Endothelial cell of umbilical vein (primary cell): Measurements from ENCODE around the gene TNIK. TPM values are rescaled to one million over a fixed set of nuclear protein-coding genes. Genes with fewer than 3 reads are reported as not detected.

Source experiments
- BruUV-seq: library from RNA; stranded (reverse); fragments of 400-500 nt; replicated peaks from 2 replicates; lab custom pipeline; 2021; lab: Mats Ljungman, UMichigan
- CTCF ChIA-PET: fragments of 300-600, 350-600 bp; sonication (Branson Sonifier 250); formaldehyde crosslinking; loops from one replicate; lab custom pipeline; 2021; ENCODE audit warnings: antibody characterized with exemption, inconsistent platforms; lab: Charles Lee
- POLR2A ChIA-PET: fragments of 300-600, 350-600 bp; sonication (Branson Sonifier 250); formaldehyde crosslinking; loops from one replicate; lab custom pipeline; 2021; ENCODE audit warnings: antibody characterized with exemption, inconsistent platforms; lab: Charles Lee
- DNase-seq: peaks from one replicate; pipeline ENCODE4 v3.0.0-alpha.2; 2011; ENCODE audit warnings: low read depth, low spot score
- FAIRE-seq: peaks from 2 replicates; lab custom pipeline; 2011; peaks lifted over from hg19 to GRCh38; lab: Jason Lieb, UNC
- H2AFZ ChIP-seq: 2 replicates; pipeline ENCODE4 v1.6.0; 2012; ENCODE audit warnings: low read depth, low read length, control low read depth, inconsistent platforms
- H3K27ac ChIP-seq: 2 replicates; pipeline ENCODE4 v1.5.1; 2011; ENCODE audit warnings: low read depth, mild to moderate bottlenecking, control low read depth, low read length, moderate library complexity; ENCODE audit not compliant: insufficient read depth
- H3K27me3 ChIP-seq, 2 experiments: 2 replicates each; pipeline versions ENCODE4 v1.6.0 to v1.6.1; 2011; ENCODE audit warnings: low read length in 2 of 2, mixed read lengths in 1 of 2; ENCODE audit not compliant: control insufficient read depth in 2 of 2, insufficient read depth in 2 of 2
- H3K36me3 ChIP-seq, 2 experiments: 2 replicates in 1 of 2; 3 replicates in 1 of 2; pipeline ENCODE4 v1.5.1; 2011; ENCODE audit warnings: low read length in 2 of 2, mild to moderate bottlenecking in 1 of 2, moderate library complexity in 1 of 2; ENCODE audit not compliant: control insufficient read depth in 2 of 2, insufficient read depth in 2 of 2; ENCODE audit errors: extremely low read depth in 1 of 2
- H3K4me1 ChIP-seq: 3 replicates; pipeline ENCODE4 v1.5.1; 2011; ENCODE audit warnings: mild to moderate bottlenecking, low read length; ENCODE audit not compliant: control insufficient read depth, insufficient read depth; ENCODE audit errors: extremely low read depth
- H3K4me2 ChIP-seq: 2 replicates; pipeline ENCODE4 v1.6.1; 2011; ENCODE audit warnings: low read length, control low read depth, mixed read lengths; ENCODE audit not compliant: insufficient read depth
- H3K4me3 ChIP-seq, 3 experiments: fragments of 200-600 bp in 1 of 3; sonication (generic), shearing (Covaris generic) in 1 of 3; replicated peaks in 1 of 3; 2 replicates each; pipeline ENCODE4 v1.5.1; 2011 to 2016; ENCODE audit warnings: control low read depth in 3 of 3, low read length in 3 of 3, mild to moderate bottlenecking in 2 of 3, inconsistent platforms in 1 of 3, low read depth in 1 of 3, moderate library complexity in 1 of 3; ENCODE audit not compliant: insufficient read depth in 1 of 3
- H3K79me2 ChIP-seq: 2 replicates; pipeline ENCODE4 v1.6.0; 2012; ENCODE audit warnings: low read length, inconsistent platforms; ENCODE audit not compliant: control insufficient read depth, insufficient read depth
- H3K9ac ChIP-seq: replicated peaks from 2 replicates; pipeline ENCODE3; 2011; ENCODE audit warnings: low read length, control low read depth; ENCODE audit not compliant: insufficient read depth; ENCODE audit errors: extremely low read depth
- H3K9me1 ChIP-seq: replicated peaks from 3 replicates; pipeline ENCODE4 v1.6.0; 2011; ENCODE audit warnings: mild to moderate bottlenecking, low read length; ENCODE audit not compliant: control insufficient read depth, insufficient read depth; ENCODE audit errors: extremely low read depth
- H3K9me3 ChIP-seq: replicated peaks from 2 replicates; pipeline ENCODE4 v1.5.1; 2012; ENCODE audit warnings: low read length, inconsistent platforms; ENCODE audit not compliant: control insufficient read depth, insufficient read depth
- H4K20me1 ChIP-seq: replicated peaks from 2 replicates; pipeline ENCODE3; 2011; ENCODE audit warnings: mild to moderate bottlenecking, low read length; ENCODE audit not compliant: control insufficient read depth, insufficient read depth; ENCODE audit errors: extremely low read depth
- FOS ChIP-seq: IDR thresholded peaks from 2 replicates; pipeline ENCODE4 v1.6.1; 2011; ENCODE audit warnings: mild to moderate bottlenecking, low read length, moderate library complexity, borderline replicate concordance; ENCODE audit not compliant: insufficient read depth
- JUN ChIP-seq: IDR thresholded peaks from 2 replicates; pipeline ENCODE4 v1.6.1; 2011; ENCODE audit warnings: borderline replicate concordance, low read depth; ENCODE audit not compliant: insufficient read length, insufficient read depth
- MYC ChIP-seq: IDR thresholded peaks from one replicate; pipeline ENCODE4 v1.6.1; 2011; ENCODE audit warnings: mild to moderate bottlenecking, low read depth, low read length
- POLR2A ChIP-seq: IDR thresholded peaks from 2 replicates; pipeline ENCODE4 v1.6.1; 2012; ENCODE audit warnings: low read depth, mild to moderate bottlenecking, control low read depth, low read length
- POLR2AphosphoS5 ChIP-seq: IDR thresholded peaks from 2 replicates; pipeline ENCODE4 v1.6.1; 2012; ENCODE audit warnings: low read depth, mild to moderate bottlenecking, control low read depth, low read length, moderate library complexity; ENCODE audit not compliant: insufficient read depth
- dilution Hi-C: fragments of 300-500 bp; cut with MboI; formaldehyde crosslinking; loops from one replicate; pipeline ENCODE4 v1.15.0; 2019; ENCODE audit warnings: low sequenced_read_pairs; ENCODE audit not compliant: extremely low pct_ligation_motif_present
- intact Hi-C: fragments of 100-400 bp; cut with micrococcal nuclease; formaldehyde crosslinking; loops from one replicate; pipeline ENCODE4 v1.10.0; 2022
- polyA plus RNA-seq, 4 experiments: library from polyadenylated mRNA; depleted of rRNA in 3 of 4; stranded (reverse) in 3 of 4; unstranded in 1 of 4; fragments of >200 nt; gene quantifications; 2 replicates each; pipeline versions ENCODE4 v1.2.1 to v1.2.3, GENCODE V29; 2011 to 2012; ENCODE audit warnings: missing spikeins in 1 of 4
- total RNA-seq: library from RNA; stranded (reverse); gene quantifications from 2 replicates; pipeline ENCODE4 v1.2.3, GENCODE V29; 2021
- TF ChIP-seq, protein P1 (sequence below): IDR thresholded peaks from 2 replicates; pipeline ENCODE4 v1.6.1; 2011; ENCODE audit not compliant: insufficient read depth, insufficient read length
- TF ChIP-seq, protein P2 (sequence below), 2 donors: IDR thresholded peaks; 1 replicate in 1 of 2; 2 replicates in 1 of 2; pipeline ENCODE4 v1.5.1; 2011; ENCODE audit warnings: low read length in 2 of 2, mild to moderate bottlenecking in 2 of 2, moderate library complexity in 2 of 2, control low read depth in 1 of 2, inconsistent platforms in 1 of 2, low read depth in 1 of 2; ENCODE audit not compliant: insufficient read depth in 1 of 2; ENCODE audit errors: extremely low read depth in 1 of 2

Gene TNIK
- total and polyA plus RNA-seq, 2 donors (not counting 3 experiments of a cell fraction or from before 2014, with no cell fraction given): 10.9 to 39.7 TPM

GRCh38 chr3:171362575-171362974 is 97.6 kb downstream of the TNIK start:
- no peaks in the 10 kb centered on the region for H3K36me3 ChIP-seq
- H3K4me2 ChIP-seq: no peak overlapping the region
- ChIA-PET POLR2A (no interaction called here), CTCF (no interaction called here)
- no TSS peak for BruUV-seq
- no peak overlapping the region for H3K27ac ChIP-seq
- no peaks in the 10 kb centered on the region for H4K20me1 ChIP-seq
- intact Hi-C loops: no loop called here
- H3K27me3 ChIP-seq: no peaks in the 10 kb centered on the region
- H3K9me3 ChIP-seq: no peaks in the 10 kb centered on the region
- H3K79me2 ChIP-seq: peaks cover 8% of the 10 kb centered on the region
- TF ChIP-seq JUN (no peak), FOS (no peak), POLR2A (no peak), MYC (no peak)
- TF ChIP-seq, protein P1, sequence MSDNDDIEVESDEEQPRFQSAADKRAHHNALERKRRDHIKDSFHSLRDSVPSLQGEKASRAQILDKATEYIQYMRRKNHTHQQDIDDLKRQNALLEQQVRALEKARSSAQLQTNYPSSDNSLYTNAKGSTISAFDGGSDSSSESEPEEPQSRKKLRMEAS: no peak
- no peak overlapping the region for H2AFZ ChIP-seq
- H3K4me3 ChIP-seq: no peak overlapping the region
- H3K4me1 ChIP-seq: peaks cover 9% of the 10 kb centered on the region
- no peak for FAIRE-seq
- dilution Hi-C loops: no loop called here
- no peak for DNase-seq
- no peaks in the 10 kb centered on the region for H3K9me1 ChIP-seq
- H3K9ac ChIP-seq: no peak overlapping the region

DNA sequence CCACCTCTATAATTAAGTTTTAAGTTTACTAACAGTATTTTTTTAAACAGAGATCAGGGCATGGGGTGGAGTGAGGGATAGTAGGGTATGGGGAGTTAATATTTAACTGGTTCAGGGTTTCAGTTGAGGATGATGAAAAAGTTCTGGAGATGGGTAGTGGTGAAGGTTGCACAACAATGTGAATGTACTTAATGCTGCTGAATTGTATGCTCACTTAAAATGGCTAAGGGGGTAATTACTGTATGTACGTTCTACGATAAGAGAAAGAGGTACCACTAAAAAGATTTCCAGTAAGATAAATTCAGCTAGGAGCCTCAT is 101.4 kb downstream of the TNIK start:
- dilution Hi-C loops: no loop called here

More for the DNA sequence above, 101.4 kb downstream of the TNIK start:
- Histone ChIP-seq H3K27me3 (no peaks in the 10 kb centered on the region), H3K9ac (no peak overlapping the region), H3K79me2 (peaks cover 16% of the 10 kb centered on the region), H2AFZ (no peak overlapping the region), H4K20me1 (no peaks in the 10 kb centered on the region), H3K4me1 (peaks cover 42% of the 10 kb centered on the region), H3K27ac (no peak overlapping the region), H3K36me3 (no peaks in the 10 kb centered on the region), H3K9me3 (no peaks in the 10 kb centered on the region), H3K4me2 (no peak overlapping the region), H3K4me3 (no peak overlapping the region), H3K9me1 (no peaks in the 10 kb centered on the region)
- CTCF ChIA-PET: no interaction called here
- POLR2A ChIA-PET: no interaction called here
- BruUV-seq: no TSS peak
- FAIRE-seq: no peak
- DNase-seq: no peak
- TF ChIP-seq POLR2AphosphoS5: no peak
- TF ChIP-seq, protein P2, sequence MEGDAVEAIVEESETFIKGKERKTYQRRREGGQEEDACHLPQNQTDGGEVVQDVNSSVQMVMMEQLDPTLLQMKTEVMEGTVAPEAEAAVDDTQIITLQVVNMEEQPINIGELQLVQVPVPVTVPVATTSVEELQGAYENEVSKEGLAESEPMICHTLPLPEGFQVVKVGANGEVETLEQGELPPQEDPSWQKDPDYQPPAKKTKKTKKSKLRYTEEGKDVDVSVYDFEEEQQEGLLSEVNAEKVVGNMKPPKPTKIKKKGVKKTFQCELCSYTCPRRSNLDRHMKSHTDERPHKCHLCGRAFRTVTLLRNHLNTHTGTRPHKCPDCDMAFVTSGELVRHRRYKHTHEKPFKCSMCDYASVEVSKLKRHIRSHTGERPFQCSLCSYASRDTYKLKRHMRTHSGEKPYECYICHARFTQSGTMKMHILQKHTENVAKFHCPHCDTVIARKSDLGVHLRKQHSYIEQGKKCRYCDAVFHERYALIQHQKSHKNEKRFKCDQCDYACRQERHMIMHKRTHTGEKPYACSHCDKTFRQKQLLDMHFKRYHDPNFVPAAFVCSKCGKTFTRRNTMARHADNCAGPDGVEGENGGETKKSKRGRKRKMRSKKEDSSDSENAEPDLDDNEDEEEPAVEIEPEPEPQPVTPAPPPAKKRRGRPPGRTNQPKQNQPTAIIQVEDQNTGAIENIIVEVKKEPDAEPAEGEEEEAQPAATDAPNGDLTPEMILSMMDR (IDR thresholded peaks at IDR 0.05; ENCODE audit: extremely low read depth in 1 of 2, insufficient read depth in 1 of 2, low read depth in 1 of 2, low read length in 2 of 2): no peak
- intact Hi-C loops: loop anchor here (2.0 to 5.0 kb wide), 2 partner anchors 16 to 72 kb away; no protein-coding TSS in a partner anchor
